GM19455 (cell line): ENCODE data around the gene NEK4.
"Not testable (repeated sequence)": the region's sequence is repeated elsewhere in the genome, so short reads cannot be mapped to it uniquely, and the experiment has no call there.

Source experiments
- ATAC-seq: cut with Tn5 transposase; IDR thresholded peaks from one replicate; pipeline ENCODE4 v1.9.1; 2021; ENCODE audit not compliant: unreplicated experiment

Gene NEK4

DNA sequence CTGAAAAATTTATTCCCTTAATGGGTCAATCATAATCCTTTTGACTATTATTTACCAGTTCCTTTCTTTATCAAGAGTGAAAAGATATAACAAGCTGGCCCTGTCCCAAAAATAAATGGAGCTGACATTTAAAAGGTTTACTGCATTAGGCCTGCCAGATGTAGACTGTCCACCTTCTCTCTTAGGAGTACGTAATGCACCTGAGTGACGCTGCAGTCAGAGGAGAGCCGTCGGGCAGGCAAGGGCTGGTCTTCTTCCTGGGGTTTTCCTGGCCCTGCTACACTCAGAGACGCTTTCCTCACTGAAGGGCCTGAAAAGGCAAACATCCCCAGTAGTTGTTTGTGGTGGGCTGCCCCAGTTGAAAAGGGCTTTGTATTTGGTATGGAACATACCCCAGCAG is 27.6 kb downstream of the NEK4 start:
- no peak for ATAC-seq

DNA sequence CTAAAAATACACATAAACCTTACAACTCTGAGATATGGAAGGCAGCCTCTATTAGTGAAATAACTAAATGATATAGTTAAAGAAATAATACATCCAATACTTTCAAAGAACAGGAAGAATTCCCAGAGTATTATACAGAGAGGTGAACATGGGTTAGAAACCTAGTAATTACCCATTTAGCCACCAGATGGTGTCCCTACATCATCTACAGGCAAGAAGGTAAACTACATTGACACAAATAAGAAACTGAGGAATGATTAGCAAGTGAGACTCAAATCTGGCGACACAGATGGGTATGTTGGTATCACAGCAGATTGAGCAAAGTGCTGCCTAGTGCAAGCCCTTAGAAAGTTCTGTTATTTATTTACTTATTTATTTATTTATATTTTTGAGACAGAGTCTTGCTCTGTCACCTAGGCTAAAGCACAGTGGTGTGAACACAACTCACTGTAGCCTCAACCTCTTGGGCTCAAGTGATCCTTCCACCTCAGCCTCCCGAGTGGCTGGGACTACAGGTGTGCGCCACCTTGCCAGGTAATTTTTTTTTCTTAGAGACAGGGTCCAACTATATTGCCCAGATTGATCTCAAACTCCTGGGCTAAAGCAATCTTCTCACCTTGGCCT is 28.2 kb downstream of the NEK4 start:
- ATAC-seq: no peak

DNA sequence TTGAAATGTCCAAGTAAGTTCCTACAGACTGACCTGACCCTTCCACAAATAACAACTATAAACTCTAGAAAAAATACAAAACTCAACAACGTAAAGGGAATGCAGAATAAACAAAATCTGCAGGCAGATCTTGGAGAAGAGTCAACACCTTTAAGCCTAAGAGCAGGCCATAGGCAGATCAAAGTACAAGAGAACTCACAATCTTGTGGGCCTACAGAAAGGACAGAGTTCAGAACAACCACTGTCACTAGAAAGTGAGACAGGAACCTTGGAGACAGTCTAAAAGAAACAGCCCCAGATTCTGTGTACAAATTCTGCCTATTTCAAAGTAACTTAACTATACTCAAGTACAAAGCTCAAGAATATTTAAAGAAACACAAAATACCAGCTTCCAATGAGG is 31.0 kb downstream of the NEK4 start:
- no peak for ATAC-seq

DNA sequence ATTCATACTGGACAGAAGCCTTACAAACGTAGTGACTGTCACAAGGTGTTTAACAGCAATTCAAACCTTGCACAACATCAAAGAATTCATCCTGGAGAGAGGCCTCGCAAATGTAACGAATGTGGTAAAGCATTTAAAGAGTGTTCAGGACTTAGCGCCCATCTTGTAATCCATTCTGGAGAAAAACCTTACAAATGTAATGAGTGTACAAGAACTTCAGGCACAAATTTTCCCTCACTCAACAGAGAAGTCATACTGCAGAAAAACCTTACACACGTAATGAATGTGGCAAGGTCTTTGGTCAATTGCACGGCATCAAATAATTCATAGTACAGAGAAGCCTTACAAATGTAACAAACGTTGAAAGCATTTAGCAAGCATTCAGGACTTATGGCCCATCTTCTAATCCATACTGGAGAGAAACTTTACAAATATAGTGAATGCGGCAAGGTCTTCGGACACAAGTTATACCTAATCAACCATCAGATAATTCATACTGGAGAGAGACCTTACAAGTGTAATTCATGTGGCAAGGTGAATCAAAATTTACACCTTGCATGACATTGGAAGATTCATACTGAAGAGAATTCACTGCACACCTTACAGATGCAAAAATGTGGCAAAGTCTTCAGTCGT is 37.4 kb downstream of the NEK4 start:
- ATAC-seq: no peak

DNA sequence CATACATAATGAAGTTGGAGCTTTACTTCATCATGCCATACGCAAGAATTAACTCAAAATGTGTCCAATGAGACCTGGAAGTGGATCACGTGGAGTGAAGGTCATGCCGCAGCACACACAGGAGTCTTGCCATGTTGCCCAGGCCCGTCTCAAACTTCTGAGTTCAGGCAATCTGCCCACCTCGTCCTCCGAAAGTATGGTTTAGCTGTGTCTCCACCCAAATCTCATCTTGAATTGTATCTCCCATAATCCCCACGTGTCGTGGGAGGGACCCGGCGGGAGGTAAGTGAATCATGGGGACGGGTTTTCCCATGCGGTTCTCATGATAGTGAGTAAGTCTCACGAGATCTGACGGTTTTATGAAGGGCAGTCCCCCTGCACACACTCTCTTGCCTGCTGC is 39.1 kb downstream of the NEK4 start:
- ATAC-seq: no peak

DNA sequence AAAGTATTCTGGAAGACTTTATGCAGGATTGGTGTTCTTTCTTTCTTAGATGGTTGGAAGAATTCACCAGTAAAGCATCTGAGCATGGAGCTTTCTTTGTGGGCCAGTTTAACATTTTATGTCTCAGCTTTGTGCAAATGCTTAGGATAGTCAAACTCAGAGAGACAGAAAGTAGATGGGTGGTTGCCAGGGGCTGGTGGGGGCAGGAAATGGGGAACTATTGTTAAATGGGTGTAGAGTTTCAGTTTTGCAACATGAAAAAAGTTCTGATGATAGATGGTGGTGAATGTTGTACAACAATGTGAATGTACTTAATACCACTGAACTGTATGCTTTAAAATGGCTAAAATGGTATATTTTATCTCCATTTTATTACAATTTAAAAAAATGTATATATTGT is 40.1 kb downstream of the NEK4 start:
- ATAC-seq: no peak

DNA sequence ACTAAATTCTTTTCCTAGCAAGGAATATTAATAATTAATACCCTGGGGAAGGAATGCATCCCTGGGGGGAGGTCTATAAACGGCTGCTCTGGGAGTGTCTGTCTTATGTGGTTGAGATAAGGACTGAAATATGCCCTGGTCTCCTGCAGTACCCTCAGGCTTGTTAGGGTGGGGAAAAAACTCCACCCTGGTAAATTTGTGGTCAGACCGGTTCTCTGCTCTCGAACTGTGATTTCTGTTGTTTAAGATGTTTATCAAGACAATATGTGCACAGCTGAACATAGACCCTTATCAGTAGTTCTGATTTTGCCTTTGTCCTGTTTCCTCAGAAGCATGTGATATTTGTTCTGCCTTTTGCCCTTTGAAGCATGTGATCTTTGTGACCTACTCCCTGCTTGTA is 42.0 kb downstream of the NEK4 start:
- ATAC-seq: not testable (repeated sequence)

DNA sequence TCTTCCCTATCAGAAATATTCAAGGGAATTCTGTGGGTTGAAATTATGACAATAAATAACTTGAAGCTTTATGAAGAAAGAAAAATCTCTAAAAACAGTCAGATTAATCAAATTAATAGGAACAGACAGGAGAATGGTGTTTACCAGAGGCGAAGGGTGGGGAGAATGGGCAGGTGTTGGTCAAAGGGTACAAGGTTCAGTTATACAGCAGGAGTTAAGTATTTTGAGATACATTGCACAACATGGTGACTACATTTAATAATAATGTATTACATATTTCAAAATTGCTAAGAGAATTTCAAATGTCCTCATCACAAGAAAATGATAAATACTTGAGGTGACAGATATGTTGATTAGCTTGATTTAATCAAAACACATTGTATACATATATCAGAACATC is 46.2 kb downstream of the NEK4 start:
- no peak for ATAC-seq

DNA sequence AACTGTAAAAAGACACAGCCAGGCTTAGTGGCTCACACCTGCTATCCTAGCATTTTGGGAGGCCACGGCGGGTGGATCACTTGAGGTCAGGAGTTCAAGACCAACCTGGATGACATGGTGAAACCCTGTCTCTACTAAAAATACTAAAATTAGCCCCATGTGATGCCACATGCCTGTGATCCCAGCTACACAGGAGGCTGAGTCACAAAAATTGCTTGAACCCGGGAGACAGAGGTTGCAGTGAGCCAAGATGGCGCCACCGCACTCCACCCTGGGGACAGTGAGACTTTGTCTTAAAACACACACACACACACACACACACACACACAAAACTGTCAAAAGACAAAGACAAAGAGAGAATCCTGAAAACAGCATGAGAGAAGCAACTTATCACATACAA is 46.8 kb downstream of the NEK4 start:
- ATAC-seq: no peak

DNA sequence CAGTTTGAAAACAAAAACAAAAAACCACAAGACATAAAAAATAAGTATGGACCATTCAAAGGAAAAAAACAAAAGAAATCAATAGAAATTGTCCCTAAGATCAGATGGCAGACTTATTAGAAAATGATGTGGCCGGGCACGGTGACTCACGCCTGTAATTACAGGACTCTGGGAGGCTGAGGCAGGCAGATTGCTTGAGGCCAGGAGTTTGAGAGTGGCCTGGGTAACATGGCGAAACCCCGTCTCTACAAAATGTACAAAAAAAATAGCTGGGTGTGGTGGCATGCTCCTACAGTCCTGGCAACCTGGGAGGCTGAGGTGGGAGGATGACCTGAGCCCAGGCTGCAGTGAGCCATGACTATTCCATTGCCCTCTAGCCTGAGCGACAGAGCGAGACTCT is 48.2 kb downstream of the NEK4 start:
- no peak for ATAC-seq

DNA sequence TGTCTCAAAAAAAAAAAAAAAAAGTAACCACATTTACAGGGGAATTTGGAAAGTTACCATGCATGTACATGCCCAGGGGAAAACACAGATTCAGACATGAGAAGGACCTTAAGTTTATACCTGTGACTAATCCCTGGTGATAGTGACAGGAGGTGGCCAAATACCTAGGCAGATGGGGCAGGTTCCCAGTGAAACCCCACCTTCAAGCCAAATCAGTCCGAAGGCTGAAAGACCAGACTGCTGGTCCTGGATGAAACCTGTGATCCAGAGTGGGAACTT is 49.1 kb downstream of the NEK4 start:
- ATAC-seq: no peak

DNA sequence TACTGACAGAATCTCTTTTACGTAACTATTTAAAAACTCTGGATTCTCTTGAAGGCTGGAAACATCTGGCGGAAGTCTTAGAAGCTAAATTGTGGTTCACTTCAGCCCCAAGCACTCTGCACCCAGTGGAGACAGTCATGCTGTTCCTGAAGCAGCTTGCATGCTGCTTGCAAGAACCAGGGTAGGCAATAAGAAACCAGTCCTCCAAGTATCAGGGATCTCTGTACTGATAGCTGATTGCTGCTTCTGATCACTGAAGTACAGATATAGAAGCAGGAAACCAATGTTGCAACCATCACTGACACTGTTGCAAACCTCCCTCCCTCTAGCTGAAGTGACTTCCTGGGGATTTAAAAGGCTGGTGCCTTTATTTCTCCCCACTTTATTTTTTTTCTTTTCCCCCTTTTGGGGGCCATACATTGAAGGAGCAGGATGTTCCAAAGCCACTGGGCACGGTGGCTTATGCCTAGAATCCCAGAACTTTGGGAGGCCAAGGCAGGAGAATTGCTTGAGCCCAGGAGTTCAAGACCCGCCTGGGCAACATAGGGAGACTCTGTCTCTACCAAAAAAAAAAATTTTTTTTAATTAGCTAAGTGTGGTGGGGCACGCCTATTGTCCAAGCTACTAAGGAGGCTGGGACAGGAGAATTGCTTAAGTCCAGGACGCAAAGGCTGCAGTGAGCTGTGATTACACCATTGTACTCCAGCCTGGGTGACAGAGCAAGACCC is 49.6 kb downstream of the NEK4 start:
- no peak for ATAC-seq

DNA sequence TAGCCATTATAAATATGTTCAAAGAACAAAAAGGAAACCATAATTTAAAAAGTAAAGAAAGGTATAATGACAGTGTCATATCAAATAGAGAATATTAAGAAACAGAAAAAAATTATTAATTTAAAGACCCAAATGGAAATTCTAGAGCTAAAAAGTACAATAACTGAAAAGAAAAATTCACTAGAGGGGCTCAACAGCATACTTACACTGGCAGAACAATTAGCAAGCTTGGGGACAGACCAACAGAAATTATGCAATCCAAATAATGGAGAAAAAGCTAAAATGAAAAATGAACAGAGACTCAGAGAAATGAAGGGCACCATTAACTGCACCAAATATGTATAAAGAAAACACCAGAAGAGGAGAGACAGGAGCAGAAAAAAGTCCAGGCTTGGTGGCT is 51.1 kb downstream of the NEK4 start:
- no peak for ATAC-seq

DNA sequence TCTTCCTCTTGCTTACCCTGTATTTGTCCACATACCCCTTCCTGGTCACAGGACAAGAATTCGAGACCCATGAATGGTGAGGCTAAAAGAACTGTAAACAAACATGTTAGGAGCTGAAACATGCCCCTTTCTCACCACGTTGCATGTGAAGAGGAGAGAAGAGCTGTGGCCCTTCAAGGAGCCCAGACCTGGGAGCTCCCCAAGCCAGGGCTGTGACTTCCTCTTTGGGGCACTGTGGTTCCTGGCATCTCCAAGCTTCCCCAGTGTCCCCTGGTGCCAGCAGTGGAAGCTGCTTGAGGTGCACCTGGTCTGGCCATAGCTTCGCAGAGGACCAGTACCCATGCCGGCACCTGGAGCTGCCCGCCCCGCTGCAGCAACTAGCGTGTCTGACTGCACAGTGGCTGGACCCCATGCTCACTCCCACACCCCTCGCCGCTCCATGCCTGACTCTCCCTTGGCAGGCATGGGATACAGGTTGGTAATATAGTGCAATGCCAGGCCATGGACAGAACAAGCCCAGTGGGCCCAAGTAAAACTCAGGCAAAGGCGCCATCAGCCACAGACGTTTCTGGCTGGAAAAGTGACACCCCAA is 54.9 kb downstream of the NEK4 start:
- no peak for ATAC-seq

DNA sequence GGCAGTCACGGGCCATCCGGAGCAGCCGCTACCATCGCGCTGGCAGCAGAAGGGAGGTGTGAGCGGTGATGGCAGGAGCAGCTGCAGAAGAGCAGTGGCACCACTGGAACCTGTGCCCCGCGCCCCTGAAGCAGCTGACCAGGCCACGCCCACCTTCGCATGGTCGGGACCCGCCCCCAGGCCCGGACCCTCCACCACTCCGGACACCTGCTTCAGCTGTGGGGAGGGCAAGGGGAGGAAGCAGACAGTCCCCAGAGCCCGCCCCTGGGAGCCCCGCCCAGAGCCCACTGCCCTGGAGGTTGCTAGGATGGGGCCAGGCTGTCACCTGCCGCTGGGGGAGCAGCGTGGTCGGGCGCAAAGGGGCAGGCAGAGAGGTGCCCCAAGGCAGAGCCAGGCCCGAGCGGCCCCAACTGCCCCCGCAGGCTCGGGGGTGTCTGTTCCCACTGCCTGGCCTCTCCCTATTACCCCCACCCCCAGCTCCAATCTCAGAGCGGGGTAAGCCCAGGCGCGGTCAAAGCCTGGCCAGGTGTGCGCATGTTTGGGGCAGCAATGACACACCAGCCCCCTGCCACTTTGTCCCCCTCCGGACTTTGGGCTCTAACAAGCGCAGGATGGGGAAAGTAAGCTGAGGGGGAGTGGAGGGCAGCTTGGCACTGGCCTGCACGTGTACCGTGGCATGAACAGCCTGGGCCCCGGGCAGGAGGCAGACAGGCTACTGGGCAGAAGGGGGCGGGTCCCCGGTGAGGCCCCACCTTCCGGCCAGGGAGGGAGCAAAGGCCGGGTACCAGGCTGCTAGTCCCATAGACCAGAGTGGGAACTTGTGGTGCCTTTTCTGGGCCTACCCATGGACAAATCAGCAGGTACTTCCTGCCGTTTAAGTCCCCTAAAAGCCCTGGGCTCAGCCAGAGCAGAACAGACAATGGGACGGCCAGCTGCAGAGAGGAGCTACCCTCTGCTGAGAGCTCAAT is 56.1 kb downstream of the NEK4 start:
- no peak for ATAC-seq

DNA sequence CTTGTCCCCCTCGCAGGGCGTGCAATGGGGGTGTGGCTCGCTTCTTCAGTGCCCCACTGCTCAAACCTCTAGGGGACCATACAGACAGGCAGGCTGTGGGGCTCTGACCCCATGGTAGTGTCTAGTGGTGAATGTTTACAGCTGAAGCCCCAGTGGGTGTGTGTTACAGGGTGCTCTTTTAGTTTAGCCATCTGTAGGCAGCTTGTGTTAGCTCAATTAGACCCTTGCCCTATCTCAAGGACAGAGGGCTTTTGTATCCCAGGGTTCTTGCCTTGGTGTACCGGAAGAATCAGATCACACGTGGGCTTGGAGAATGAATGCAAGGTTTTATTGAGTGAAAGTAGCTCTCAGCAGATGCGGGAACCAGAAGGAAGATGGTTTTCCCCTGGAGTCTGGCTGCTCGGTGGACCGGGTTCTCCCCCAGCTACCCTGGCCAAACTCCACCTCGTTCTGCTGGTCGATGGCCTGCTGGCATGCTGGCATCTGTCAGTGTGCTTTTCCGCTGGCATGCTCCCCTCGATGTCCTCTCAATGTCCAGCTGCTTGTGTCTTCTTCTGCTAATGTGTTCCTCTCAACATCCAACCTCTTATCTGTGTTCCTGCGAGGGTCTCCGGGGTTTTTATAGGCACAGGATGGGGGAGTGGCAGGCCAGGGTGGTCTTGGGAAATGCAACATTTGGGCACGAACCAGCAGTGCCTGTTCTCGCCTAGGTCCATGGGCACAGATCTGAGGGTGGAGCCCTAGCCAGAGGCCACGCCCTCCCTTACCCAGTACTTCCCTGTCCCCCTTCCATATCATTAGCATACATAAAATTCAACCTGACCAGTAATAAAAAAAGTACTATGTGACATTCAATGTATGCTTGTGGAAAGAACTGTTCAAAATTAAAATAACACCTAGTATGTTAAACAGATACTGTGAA is 58.2 kb downstream of the NEK4 start:
- ATAC-seq: no peak

DNA sequence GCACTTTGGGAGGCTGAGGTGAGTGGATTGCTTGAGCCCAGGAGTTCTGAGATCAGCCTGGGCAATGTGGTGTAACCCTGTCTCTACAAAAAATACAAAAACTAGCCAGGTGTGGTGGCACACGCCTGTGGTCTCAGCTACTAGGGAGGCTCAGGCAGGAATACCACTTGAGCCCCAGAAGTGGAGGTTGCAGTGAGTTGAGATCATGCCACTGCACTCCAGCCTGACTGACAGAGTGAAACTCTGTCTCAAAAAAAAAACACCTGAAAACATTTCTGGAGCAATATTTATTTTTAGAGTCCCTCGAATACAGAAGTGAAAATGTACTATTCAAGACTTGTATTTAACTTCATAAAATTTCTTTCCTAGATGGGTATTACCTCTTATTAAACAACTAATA is 60.2 kb downstream of the NEK4 start:
- ATAC-seq: no peak

DNA sequence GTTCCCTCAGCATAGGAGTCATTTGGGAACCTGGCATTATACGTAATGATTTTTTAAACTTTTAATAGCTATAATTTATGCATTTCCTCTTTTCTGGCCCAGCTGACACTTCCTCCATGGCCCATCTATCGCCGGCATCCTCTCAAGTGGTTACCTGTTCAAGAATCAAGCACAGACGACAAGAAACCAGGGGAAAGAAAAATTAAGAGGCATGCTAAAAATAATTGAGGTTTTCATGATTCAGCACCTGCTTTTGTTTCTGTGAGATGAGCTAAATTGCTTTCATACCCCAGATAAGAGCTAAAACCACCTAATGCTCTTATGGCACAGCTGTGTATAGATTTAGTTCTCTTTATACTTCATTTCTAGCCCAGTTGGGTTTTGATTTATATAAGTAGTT is 63.2 kb downstream of the NEK4 start:
- ATAC-seq: no peak

DNA sequence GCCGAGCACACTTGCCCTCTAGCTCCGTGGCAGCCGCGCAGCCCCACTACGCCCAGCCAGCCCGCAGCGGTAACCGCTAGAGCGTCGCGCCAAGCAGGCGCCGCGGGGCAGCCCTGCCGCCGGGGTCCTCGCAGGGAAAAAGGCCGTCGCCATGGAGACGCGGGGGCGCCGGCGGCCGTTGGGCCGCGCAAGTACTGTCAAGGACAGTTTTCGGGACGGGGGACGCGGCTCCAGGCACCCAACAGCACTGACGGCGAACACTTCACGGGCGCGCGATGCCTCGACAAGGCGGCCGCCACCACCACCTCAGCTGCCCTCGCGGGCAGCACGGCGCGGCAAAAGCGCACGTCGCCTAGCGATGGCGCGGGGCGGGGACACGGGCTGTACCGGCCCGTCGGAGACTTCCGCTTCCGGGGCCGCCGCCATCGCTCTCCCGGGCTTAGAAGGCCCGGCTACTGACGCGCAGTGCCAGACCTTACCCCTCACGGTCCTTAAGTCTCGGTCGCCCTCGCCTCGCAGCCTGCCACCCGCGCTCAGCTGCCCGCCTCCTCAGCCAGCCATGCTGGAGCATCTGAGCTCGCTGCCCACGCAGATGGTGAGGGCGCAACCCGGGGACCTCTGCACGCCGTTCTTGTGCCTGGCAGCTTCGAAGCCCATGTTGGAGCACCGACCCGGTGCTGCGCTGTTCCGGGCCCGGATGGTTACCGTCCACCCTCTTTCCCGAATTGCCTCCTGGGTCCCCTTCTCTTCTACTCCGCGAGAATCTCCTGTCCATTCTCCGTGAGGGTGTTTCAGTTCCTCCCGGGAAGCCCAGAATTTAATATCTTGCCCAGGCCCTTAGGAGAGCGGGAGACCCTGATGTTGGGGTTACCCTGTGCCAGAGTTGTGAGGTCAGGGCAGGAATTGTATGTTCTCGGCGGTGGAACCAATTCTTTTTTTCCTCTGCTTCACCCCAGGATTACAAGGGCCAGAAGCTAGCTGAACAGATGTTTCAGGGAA is 64.8 kb downstream of the NEK4 start, which contains the start of the genes GLT8D1 and SPCS1:
GLT8D1 (minus strand) TSS at position 104 of the 999 bp plus-strand sequence. CDS start 5,331 bp downstream, outside the sequence.
SPCS1 (plus strand) TSS at position 419 of the 999 bp plus-strand sequence; CDS start at position 560, 141 bp downstream.
- ATAC-seq: peak; percentile 75
